ENCODE data around the gene PRDM10. TPM values are rescaled to one million over a fixed set of nuclear protein-coding genes. Genes with fewer than 3 reads are reported as not detected.
A peak's percentile ranks its signal among the peaks of the same experiment; 100 is the strongest.

Gene PRDM10
- total and polyA plus RNA-seq, 12 donors, result 0.75 to 5.4 (median 3.5) TPM

GRCh38 chr11:129967996-129968395 lies 34.6 kb downstream of the PRDM10 start:
- Histone ChIP-seq H3K4me1 (peaks cover 0 to 22% (median 0%) of the 10 kb centered on the region in 9 donors), H3K27me3 (no peaks in the 10 kb centered on the region), H3K9me3 (no peaks in the 10 kb centered on the region), H3K27ac (no peak overlapping the region), H3K4me3 (no peak overlapping the region), H3K36me3 (no peaks in the 10 kb centered on the region)
- no peak for TF ChIP-seq CTCF (IDR thresholded peaks at IDR 0.05)
- 71 to 73% methylated on average over 3 of the region's 3 CpGs for WGBS, 2 donors
- ATAC-seq (no peak), DNase-seq (no peak)
- intact Hi-C loops (cut with DNase I), result no loop called here

- TF ChIP-seq CTCF (IDR thresholded peaks at IDR 0.05), result no peak
- Histone ChIP-seq H3K36me3 (peaks cover 0 to 7% (median 0%) of the 10 kb centered on the region in 9 donors), H3K27ac (no peak overlapping the region), H3K4me3 (no peak overlapping the region), H3K4me1 (peaks cover 0 to 19% (median 0%) of the 10 kb centered on the region in 9 donors), H3K27me3 (no peaks in the 10 kb centered on the region), H3K9me3 (no peaks in the 10 kb centered on the region)
- DNase-seq (no peak), ATAC-seq (no peak)
- intact Hi-C loops (cut with DNase I), result no loop called here
- 68 to 69% methylated on average over 3 of the region's 3 CpGs for WGBS, 2 donors
These were observed 37.4 kb downstream of the PRDM10 start for GRCh38 chr11:129965248-129965647.

- Histone ChIP-seq H3K9me3 (no peaks in the 10 kb centered on the region), H3K36me3 (peaks cover 0 to 43% (median 4%) of the 10 kb centered on the region in 9 donors), H3K4me3 (no peak overlapping the region), H3K27ac (no peak overlapping the region), H3K27me3 (no peaks in the 10 kb centered on the region), H3K4me1 (peaks cover 0 to 5% (median 0%) of the 10 kb centered on the region in 9 donors)
- intact Hi-C loops (cut with DNase I), result no loop called here
- TF ChIP-seq CTCF (IDR thresholded peaks at IDR 0.05), result no peak
- DNase-seq, result no peak
- WGBS, 2 donors, result 94 to 95% methylated on average over 18 of the region's 18 CpGs
- peak in 1 of 8 donors; percentile 50 for ATAC-seq
These were observed 42.1 kb downstream of the PRDM10 start for GRCh38 chr11:129960216-129961214.

- ATAC-seq, result no peak
- no peak for DNase-seq
- TF ChIP-seq CTCF (IDR thresholded peaks at IDR 0.05), result no peak
- Histone ChIP-seq H3K4me1 (peaks cover 0 to 5% (median 0%) of the 10 kb centered on the region in 9 donors), H3K36me3 (peaks cover 0 to 52% (median 8%) of the 10 kb centered on the region in 9 donors), H3K9me3 (no peaks in the 10 kb centered on the region), H3K27ac (no peak overlapping the region), H3K27me3 (no peaks in the 10 kb centered on the region), H3K4me3 (no peak overlapping the region)
- intact Hi-C loops (cut with DNase I), result no loop called here
- 98 to 100% methylated on average over 3 of the region's 3 CpGs for WGBS, 2 donors
These were observed 42.9 kb downstream of the PRDM10 start for GRCh38 chr11:129959687-129960086.

Data from heart right ventricle (tissue), 16 donors.